HepG2 (cell line): Measurements from ENCODE around the gene ITGAV. TPM values are rescaled to one million over a fixed set of nuclear protein-coding genes. Genes with fewer than 3 reads are reported as not detected.
A peak's percentile ranks its signal among the peaks of the same experiment; 100 is the strongest.

Experiments
- BCL6 ChIP-seq: IDR thresholded peaks from 2 replicates; pipeline ENCODE4 v1.6.1; 2016; ENCODE audit warnings: missing genetic modification reagents, missing compliant biosample characterization
- DMAP1 ChIP-seq: IDR thresholded peaks from 2 replicates; pipeline ENCODE4 v1.6.1; 2016
- EED ChIP-seq: sonication (generic); formaldehyde crosslinking; IDR thresholded peaks from 2 replicates; pipeline ENCODE4 v1.5.0; 2020; ENCODE audit warnings: mild to moderate bottlenecking, missing genetic modification reagents
- GFI1 ChIP-seq: sonication (generic); formaldehyde crosslinking; IDR thresholded peaks from 2 replicates; pipeline ENCODE4 v1.5.0; 2020; ENCODE audit warnings: missing genetic modification reagents, mild to moderate bottlenecking, borderline replicate concordance
- HDAC2 ChIP-seq: sonication (generic); formaldehyde crosslinking; IDR thresholded peaks from 2 replicates; pipeline ENCODE4 v1.4.0; 2020; ENCODE audit warnings: missing genetic modification reagents
- HES4 ChIP-seq: sonication (generic); formaldehyde crosslinking; IDR thresholded peaks from 2 replicates; pipeline ENCODE4 v1.9.0; 2021; ENCODE audit warnings: mild to moderate bottlenecking, missing genetic modification reagents, borderline replicate concordance
- NFE2L2 ChIP-seq: fragments of 150-350 bp; IDR thresholded peaks from 2 replicates; pipeline ENCODE4 v1.6.1; 2014; ENCODE audit warnings: low read length
- RARA ChIP-seq: IDR thresholded peaks from 2 replicates; pipeline ENCODE4 v1.6.1; 2016; ENCODE audit warnings: missing genetic modification reagents, missing compliant biosample characterization
- RFX5 ChIP-seq: IDR thresholded peaks from 2 replicates; pipeline ENCODE4 v1.6.1; 2011; ENCODE audit warnings: low read depth, low read length, improper control_type of control experiment
- SRSF1 ChIP-seq: fragments of 200-400 bp; formaldehyde crosslinking; optimal IDR thresholded peaks from 2 replicates; pipeline ENCODE3; 2017; ENCODE audit warnings: mild to moderate bottlenecking, low read depth, low read length, moderate library complexity
- ZNF12 ChIP-seq: sonication (generic); formaldehyde crosslinking; IDR thresholded peaks from 2 replicates; pipeline ENCODE4 v1.5.0; 2020; ENCODE audit warnings: missing genetic modification reagents
- ZNF484 ChIP-seq: sonication (generic); formaldehyde crosslinking; IDR thresholded peaks from 2 replicates; pipeline ENCODE4 v1.5.1; 2020; ENCODE audit warnings: mild to moderate bottlenecking, low read depth, missing genetic modification reagents, borderline replicate concordance
- ZNF546 ChIP-seq: sonication (generic); formaldehyde crosslinking; conservative IDR thresholded peaks from 2 replicates; pipeline ENCODE4 v1.8.1; 2023; ENCODE audit warnings: mild to moderate bottlenecking, missing genetic modification reagents
- ZNF564 ChIP-seq: sonication (generic); formaldehyde crosslinking; IDR thresholded peaks from 2 replicates; pipeline ENCODE4 v1.8.1; 2023; ENCODE audit warnings: mild to moderate bottlenecking, missing genetic modification reagents
- ZNF850 ChIP-seq: sonication (generic); formaldehyde crosslinking; conservative IDR thresholded peaks from 2 replicates; pipeline ENCODE4 v1.9.0; 2021; ENCODE audit warnings: mild to moderate bottlenecking, missing genetic modification reagents
- polyA plus RNA-seq, 8 experiments: library from polyadenylated mRNA; depleted of rRNA in 3 of 8; stranded (reverse) in 7 of 8; unstranded in 1 of 8; fragments of >200 nt; fragmentation: Illumina TruSeq in 4 of 8; extraction: Trizol in 4 of 8; gene quantifications; 2 replicates each; pipeline versions ENCODE4 v1.2.1 to v1.2.3, GENCODE V29; 2011 to 2016; ENCODE audit warnings: low read depth in 4 of 8, missing spikeins in 1 of 8, mixed read lengths in 1 of 8; ENCODE audit not compliant: insufficient read depth in 1 of 8
- total RNA-seq, 5 experiments: library from RNA; depleted of rRNA; stranded (reverse); fragments of >200 nt; fragmentation: Illumina TruSeq; extraction: Trizol; gene quantifications; 2 replicates each; pipeline ENCODE4 v1.2.3, GENCODE V29; 2016; ENCODE audit warnings: low read depth in 1 of 5
- TF ChIP-seq, protein P1 (sequence below): sonication (generic); formaldehyde crosslinking; IDR thresholded peaks from one replicate; pipeline ENCODE4 v1.5.1; 2020; ENCODE audit warnings: mild to moderate bottlenecking, missing genetic modification reagents; ENCODE audit errors: not compliant biosample characterization
- TF ChIP-seq, protein P2 (sequence below): sonication (generic); formaldehyde crosslinking; IDR thresholded peaks from 2 replicates; pipeline ENCODE4 v1.8.0; 2022; ENCODE audit warnings: missing genetic modification reagents, mild to moderate bottlenecking, borderline replicate concordance

Gene ITGAV
- total and polyA plus RNA-seq, 2 of the 13 experiments (the other 11 are each of a cell fraction or from before 2014, with no cell fraction given), result 59.1 to 60.4 TPM

DNA sequence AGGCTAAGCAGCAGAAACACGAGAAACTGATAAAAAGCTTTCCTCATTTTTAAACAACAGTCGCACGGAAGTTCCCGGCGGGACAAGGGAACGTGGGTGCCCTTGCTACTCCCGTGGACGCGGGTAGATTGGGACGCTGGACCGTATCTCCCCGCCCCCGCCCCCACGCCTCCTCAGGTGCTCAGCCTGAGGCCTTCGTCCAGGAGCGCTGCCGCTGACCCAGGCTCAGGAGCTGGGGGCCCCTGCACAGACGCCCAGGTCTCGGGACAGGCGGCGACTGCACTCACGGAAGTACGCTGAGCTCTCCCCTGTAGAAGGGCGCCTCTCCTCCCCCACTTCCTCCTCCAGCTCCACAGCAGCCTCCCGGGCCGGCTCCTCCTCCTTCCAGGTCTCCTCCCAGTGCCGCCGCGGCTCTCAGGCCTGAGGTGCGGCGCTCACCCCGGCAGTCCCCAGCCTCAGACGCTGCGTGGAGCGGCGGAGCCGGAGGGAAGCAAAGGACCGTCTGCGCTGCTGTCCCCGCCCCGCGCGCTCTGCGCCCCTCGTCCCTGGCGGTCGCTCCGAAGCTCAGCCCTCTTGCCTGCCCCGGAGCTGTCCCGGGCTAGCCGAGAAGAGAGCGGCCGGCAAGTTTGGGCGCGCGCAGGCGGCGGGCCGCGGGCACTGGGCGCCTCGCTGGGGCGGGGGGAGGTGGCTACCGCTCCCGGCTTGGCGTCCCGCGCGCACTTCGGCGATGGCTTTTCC, at the start of gene ITGAV (continued):
- TF ChIP-seq, protein P1, sequence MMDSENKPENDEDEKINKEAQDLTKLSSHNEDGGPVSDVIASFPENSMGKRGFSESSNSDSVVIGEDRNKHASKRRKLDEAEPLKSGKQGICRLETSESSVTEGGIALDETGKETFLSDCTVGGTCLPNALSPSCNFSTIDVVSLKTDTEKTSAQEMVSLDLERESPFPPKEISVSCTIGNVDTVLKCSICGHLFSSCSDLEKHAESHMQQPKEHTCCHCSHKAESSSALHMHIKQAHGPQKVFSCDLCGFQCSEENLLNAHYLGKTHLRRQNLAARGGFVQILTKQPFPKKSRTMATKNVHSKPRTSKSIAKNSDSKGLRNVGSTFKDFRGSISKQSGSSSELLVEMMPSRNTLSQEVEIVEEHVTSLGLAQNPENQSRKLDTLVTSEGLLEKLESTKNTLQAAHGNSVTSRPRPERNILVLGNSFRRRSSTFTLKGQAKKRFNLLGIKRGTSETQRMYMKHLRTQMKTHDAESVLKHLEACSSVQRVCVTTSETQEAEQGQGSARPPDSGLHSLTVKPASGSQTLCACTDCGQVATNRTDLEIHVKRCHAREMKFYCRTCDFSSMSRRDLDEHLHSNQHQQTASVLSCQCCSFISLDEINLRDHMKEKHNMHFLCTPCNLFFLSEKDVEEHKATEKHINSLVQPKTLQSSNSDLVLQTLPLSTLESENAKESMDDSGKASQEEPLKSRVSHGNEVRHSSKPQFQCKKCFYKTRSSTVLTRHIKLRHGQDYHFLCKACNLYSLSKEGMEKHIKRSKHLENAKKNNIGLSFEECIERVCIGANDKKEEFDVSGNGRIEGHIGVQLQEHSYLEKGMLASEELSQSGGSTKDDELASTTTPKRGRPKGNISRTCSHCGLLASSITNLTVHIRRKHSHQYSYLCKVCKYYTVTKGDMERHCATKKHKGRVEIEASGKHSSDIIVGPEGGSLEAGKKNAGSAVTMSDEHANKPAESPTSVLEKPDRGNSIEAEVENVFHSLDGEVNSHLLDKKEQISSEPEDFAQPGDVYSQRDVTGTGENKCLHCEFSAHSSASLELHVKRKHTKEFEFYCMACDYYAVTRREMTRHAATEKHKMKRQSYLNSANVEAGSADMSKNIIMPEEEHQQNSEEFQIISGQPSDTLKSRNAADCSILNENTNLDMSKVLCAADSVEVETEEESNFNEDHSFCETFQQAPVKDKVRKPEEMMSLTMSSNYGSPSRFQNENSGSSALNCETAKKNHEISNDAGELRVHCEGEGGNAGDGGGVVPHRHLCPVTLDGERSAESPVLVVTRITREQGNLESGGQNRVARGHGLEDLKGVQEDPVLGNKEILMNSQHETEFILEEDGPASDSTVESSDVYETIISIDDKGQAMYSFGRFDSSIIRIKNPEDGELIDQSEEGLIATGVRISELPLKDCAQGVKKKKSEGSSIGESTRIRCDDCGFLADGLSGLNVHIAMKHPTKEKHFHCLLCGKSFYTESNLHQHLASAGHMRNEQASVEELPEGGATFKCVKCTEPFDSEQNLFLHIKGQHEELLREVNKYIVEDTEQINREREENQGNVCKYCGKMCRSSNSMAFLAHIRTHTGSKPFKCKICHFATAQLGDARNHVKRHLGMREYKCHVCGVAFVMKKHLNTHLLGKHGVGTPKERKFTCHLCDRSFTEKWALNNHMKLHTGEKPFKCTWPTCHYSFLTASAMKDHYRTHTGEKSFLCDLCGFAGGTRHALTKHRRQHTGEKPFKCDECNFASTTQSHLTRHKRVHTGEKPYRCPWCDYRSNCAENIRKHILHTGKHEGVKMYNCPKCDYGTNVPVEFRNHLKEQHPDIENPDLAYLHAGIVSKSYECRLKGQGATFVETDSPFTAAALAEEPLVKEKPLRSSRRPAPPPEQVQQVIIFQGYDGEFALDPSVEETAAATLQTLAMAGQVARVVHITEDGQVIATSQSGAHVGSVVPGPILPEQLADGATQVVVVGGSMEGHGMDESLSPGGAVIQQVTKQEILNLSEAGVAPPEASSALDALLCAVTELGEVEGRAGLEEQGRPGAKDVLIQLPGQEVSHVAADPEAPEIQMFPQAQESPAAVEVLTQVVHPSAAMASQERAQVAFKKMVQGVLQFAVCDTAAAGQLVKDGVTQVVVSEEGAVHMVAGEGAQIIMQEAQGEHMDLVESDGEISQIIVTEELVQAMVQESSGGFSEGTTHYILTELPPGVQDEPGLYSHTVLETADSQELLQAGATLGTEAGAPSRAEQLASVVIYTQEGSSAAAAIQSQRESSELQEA, result no peak
- TF ChIP-seq ZNF850 (CRISPR knock-in tag) (no peak), BCL6 (CRISPR knock-in tag) (no peak; the same call in 1 of the 2 replicates), ZNF546 (CRISPR knock-in tag) (peak; percentile 94), EED (peak; percentile 95), ZNF484 (no peak), HES4 (CRISPR knock-in tag) (peak; percentile 90), NFE2L2 (no peak), ZNF12 (CRISPR knock-in tag) (0 out of 2 replicates have a peak, but pooled peaks have one; percentile 43), RFX5 (no peak), GFI1 (peak; percentile 67; the same call in 1 of the 2 replicates), ZNF564 (CRISPR knock-in tag) (peak; percentile 87), SRSF1 (peak; percentile 65), DMAP1 (peak; percentile 64), RARA (CRISPR knock-in tag) (peak; percentile 48), HDAC2 (CRISPR knock-in tag) (peak; percentile 40; the same call in 1 of the 2 replicates)
- TF ChIP-seq, protein P2, sequence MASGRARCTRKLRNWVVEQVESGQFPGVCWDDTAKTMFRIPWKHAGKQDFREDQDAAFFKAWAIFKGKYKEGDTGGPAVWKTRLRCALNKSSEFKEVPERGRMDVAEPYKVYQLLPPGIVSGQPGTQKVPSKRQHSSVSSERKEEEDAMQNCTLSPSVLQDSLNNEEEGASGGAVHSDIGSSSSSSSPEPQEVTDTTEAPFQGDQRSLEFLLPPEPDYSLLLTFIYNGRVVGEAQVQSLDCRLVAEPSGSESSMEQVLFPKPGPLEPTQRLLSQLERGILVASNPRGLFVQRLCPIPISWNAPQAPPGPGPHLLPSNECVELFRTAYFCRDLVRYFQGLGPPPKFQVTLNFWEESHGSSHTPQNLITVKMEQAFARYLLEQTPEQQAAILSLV (CRISPR knock-in tag), result peak; percentile 94; the same call in 1 of the 2 replicates
